Naive B cell (primary cell): ENCODE measurements around the gene C12orf75. TPM values are rescaled to one million over a fixed set of nuclear protein-coding genes. Genes with fewer than 3 reads are reported as not detected.

Experiments used
- ATAC-seq, 2 donors: fragments of 150-1000 bp; cut with Tn5 transposase; 2 replicates each; pipeline ENCODE4 v1.10.0; 2021; ENCODE audit warnings: low read depth in 2 of 2, mild to moderate bottlenecking in 2 of 2, moderate library complexity in 2 of 2
- DNase-seq: peaks from one replicate; pipeline ENCODE4 v3.0.0; 2022
- H3K27ac Mint-ChIP-seq, 6 donors: one replicate each; pipeline ENCODE4 v1.8.0; 2020 to 2022; ENCODE audit warnings: mild to moderate bottlenecking in 6 of 6, mixed read lengths in 6 of 6, moderate library complexity in 5 of 6, inconsistent platforms in 2 of 6
- H3K27me3 Mint-ChIP-seq, 3 donors: one replicate each; pipeline ENCODE4 v1.8.0; 2021 to 2022; ENCODE audit warnings: mixed read lengths in 3 of 3, mild to moderate bottlenecking in 1 of 3
- H3K36me3 Mint-ChIP-seq, 2 donors: one replicate each; pipeline ENCODE4 v1.8.0; 2020 to 2022; ENCODE audit warnings: mixed read lengths in 2 of 2, inconsistent platforms in 1 of 2, mild to moderate bottlenecking in 1 of 2
- H3K4me1 Mint-ChIP-seq, 3 donors: one replicate each; pipeline ENCODE4 v1.8.0; 2020 to 2022; ENCODE audit warnings: mixed read lengths in 3 of 3, inconsistent platforms in 1 of 3, mild to moderate bottlenecking in 1 of 3, moderate library complexity in 1 of 3
- H3K4me3 Mint-ChIP-seq, 8 donors: one replicate each; pipeline ENCODE4 v1.8.0; 2020 to 2022; ENCODE audit warnings: mild to moderate bottlenecking in 8 of 8, mixed read lengths in 8 of 8, moderate library complexity in 8 of 8, inconsistent platforms in 2 of 8
- H3K9me3 Mint-ChIP-seq, 7 donors: one replicate each; pipeline ENCODE4 v1.8.0; 2020 to 2022; ENCODE audit warnings: mixed read lengths in 7 of 7, mild to moderate bottlenecking in 5 of 7, inconsistent platforms in 2 of 7, moderate library complexity in 1 of 7
- polyA plus RNA-seq, 6 donors: library from polyadenylated mRNA; unstranded; fragments of 300-500 nt; fragmentation: Illumina TruSeq; gene quantifications; one replicate each; pipeline ENCODE4 v1.2.3, GENCODE V29; 2021; ENCODE audit warnings: low read depth in 6 of 6

The C12orf75 gene
- 10 to 100 TPM; 10.9 to 56.4 (median 29.5) TPM for polyA plus RNA-seq

GRCh38 chr12:105330283-105330930 lies at the start of gene C12orf75:
TSS of gene C12orf75 (plus strand) at chr12:105330691. CDS start at chr12:105330892, 201 bp downstream.
- ATAC-seq (peak; percentile 90 to 92), DNase-seq (peak; percentile 91)
- H3K9me3 Mint-ChIP-seq: no peaks in the 10 kb centered on the region
- H3K4me1 Mint-ChIP-seq: peaks cover 5 to 38% (median 23%) of the 10 kb centered on the region in 3 donors
- no peaks in the 10 kb centered on the region for H3K36me3 Mint-ChIP-seq
- H3K27ac Mint-ChIP-seq: peak within 1 kb of the TSS; percentile 45 to 96 (median 94)
- H3K27me3 Mint-ChIP-seq: no peaks in the 10 kb centered on the region
- H3K4me3 Mint-ChIP-seq: peak within 1 kb of the TSS; percentile 77 to 95 (median 88)

GRCh38 chr12:105280966-105281693 lies 49.4 kb upstream of the C12orf75 start:
- Mint-ChIP-seq H3K4me3 (no peak overlapping the region), H3K4me1 (no peaks in the 10 kb centered on the region), H3K27ac (no peak overlapping the region), H3K36me3 (no peaks in the 10 kb centered on the region), H3K27me3 (peaks cover 6 to 18% (median 13%) of the 10 kb centered on the region in 3 donors), H3K9me3 (peaks cover 0 to 7% (median 2%) of the 10 kb centered on the region in 7 donors)
- no peak for DNase-seq
- ATAC-seq: no peak

GRCh38 chr12:105281694-105282049 lies 48.8 kb upstream of the C12orf75 start:
- Mint-ChIP-seq H3K9me3 (peaks cover 0 to 9% (median 2%) of the 10 kb centered on the region in 7 donors), H3K36me3 (no peaks in the 10 kb centered on the region), H3K27ac (no peak overlapping the region), H3K27me3 (peaks cover 8 to 20% (median 13%) of the 10 kb centered on the region in 3 donors), H3K4me3 (no peak overlapping the region), H3K4me1 (no peaks in the 10 kb centered on the region)
- DNase-seq: no peak
- ATAC-seq: no peak

- DNase-seq: no peak
- Mint-ChIP-seq H3K27me3 (peaks cover 8 to 20% (median 13%) of the 10 kb centered on the region in 3 donors), H3K4me3 (no peak overlapping the region), H3K36me3 (no peaks in the 10 kb centered on the region), H3K27ac (no peak overlapping the region), H3K9me3 (peaks cover 0 to 9% (median 2%) of the 10 kb centered on the region in 7 donors), H3K4me1 (no peaks in the 10 kb centered on the region)
- no peak for ATAC-seq
Observed at GRCh38 chr12:105285378-105285777, 45.1 kb upstream of the C12orf75 start.

GRCh38 chr12:105287408-105287807 lies 43.1 kb upstream of the C12orf75 start:
- peaks cover 0 to 9% (median 2%) of the 10 kb centered on the region in 7 donors for H3K9me3 Mint-ChIP-seq
- H3K4me3 Mint-ChIP-seq: no peak overlapping the region
- H3K4me1 Mint-ChIP-seq: no peaks in the 10 kb centered on the region
- H3K27me3 Mint-ChIP-seq: peaks cover 12 to 27% (median 13%) of the 10 kb centered on the region in 3 donors
- H3K27ac Mint-ChIP-seq: no peak overlapping the region
- DNase-seq (no peak), ATAC-seq (no peak)
- no peaks in the 10 kb centered on the region for H3K36me3 Mint-ChIP-seq

- no peak for DNase-seq
- peaks cover 12 to 26% (median 16%) of the 10 kb centered on the region in 3 donors for H3K27me3 Mint-ChIP-seq
- no peaks in the 10 kb centered on the region for H3K36me3 Mint-ChIP-seq
- no peak for ATAC-seq
- no peak overlapping the region for H3K27ac Mint-ChIP-seq
- H3K4me1 Mint-ChIP-seq: no peaks in the 10 kb centered on the region
- no peak overlapping the region for H3K4me3 Mint-ChIP-seq
- peaks cover 0 to 9% (median 2%) of the 10 kb centered on the region in 7 donors for H3K9me3 Mint-ChIP-seq
Observed at GRCh38 chr12:105288311-105288996, 42.0 kb upstream of the C12orf75 start.

GRCh38 chr12:105289114-105289904 lies 41.2 kb upstream of the C12orf75 start:
- no peak for DNase-seq
- no peak overlapping the region for H3K27ac Mint-ChIP-seq
- peaks cover 0 to 9% (median 1%) of the 10 kb centered on the region in 7 donors for H3K9me3 Mint-ChIP-seq
- no peak overlapping the region for H3K4me3 Mint-ChIP-seq
- peaks cover 10 to 17% (median 16%) of the 10 kb centered on the region in 3 donors for H3K27me3 Mint-ChIP-seq
- ATAC-seq: no peak
- no peaks in the 10 kb centered on the region for H3K36me3 Mint-ChIP-seq
- no peaks in the 10 kb centered on the region for H3K4me1 Mint-ChIP-seq

GRCh38 chr12:105291531-105291930 lies 39.0 kb upstream of the C12orf75 start:
- H3K36me3 Mint-ChIP-seq: no peaks in the 10 kb centered on the region
- no peak overlapping the region for H3K4me3 Mint-ChIP-seq
- no peak for ATAC-seq
- H3K27me3 Mint-ChIP-seq: peaks cover 4 to 19% (median 7%) of the 10 kb centered on the region in 3 donors
- no peaks in the 10 kb centered on the region for H3K9me3 Mint-ChIP-seq
- no peak overlapping the region for H3K27ac Mint-ChIP-seq
- no peaks in the 10 kb centered on the region for H3K4me1 Mint-ChIP-seq
- no peak for DNase-seq

- peaks cover 4 to 19% (median 8%) of the 10 kb centered on the region in 3 donors for H3K27me3 Mint-ChIP-seq
- no peak overlapping the region for H3K27ac Mint-ChIP-seq
- no peak for ATAC-seq
- H3K9me3 Mint-ChIP-seq: peaks cover under 1 to 4% (median 3%) of the 10 kb centered on the region in 7 donors
- H3K4me1 Mint-ChIP-seq: no peaks in the 10 kb centered on the region
- no peak overlapping the region for H3K4me3 Mint-ChIP-seq
- peaks cover 0 to 2% of the 10 kb centered on the region in 2 donors for H3K36me3 Mint-ChIP-seq
- DNase-seq: no peak
Observed at GRCh38 chr12:105292705-105293104, 37.8 kb upstream of the C12orf75 start.

GRCh38 chr12:105293187-105293586 lies 37.3 kb upstream of the C12orf75 start:
- no peak for ATAC-seq
- H3K27ac Mint-ChIP-seq: no peak overlapping the region
- peaks cover 0 to 7% of the 10 kb centered on the region in 2 donors for H3K36me3 Mint-ChIP-seq
- H3K27me3 Mint-ChIP-seq: peaks cover 4 to 19% (median 13%) of the 10 kb centered on the region in 3 donors
- DNase-seq: no peak
- no peaks in the 10 kb centered on the region for H3K4me1 Mint-ChIP-seq
- H3K4me3 Mint-ChIP-seq: no peak overlapping the region
- peaks cover 5 to 9% (median 7%) of the 10 kb centered on the region in 7 donors for H3K9me3 Mint-ChIP-seq

- H3K9me3 Mint-ChIP-seq: peaks cover 5 to 18% (median 14%) of the 10 kb centered on the region in 7 donors
- no peak overlapping the region for H3K4me3 Mint-ChIP-seq
- no peak for DNase-seq
- no peak for ATAC-seq
- H3K4me1 Mint-ChIP-seq: no peaks in the 10 kb centered on the region
- H3K36me3 Mint-ChIP-seq: peaks cover 4 to 9% of the 10 kb centered on the region in 2 donors
- H3K27ac Mint-ChIP-seq: no peak overlapping the region
- peaks cover 4 to 19% (median 14%) of the 10 kb centered on the region in 3 donors for H3K27me3 Mint-ChIP-seq
Observed at GRCh38 chr12:105294161-105294560, 36.3 kb upstream of the C12orf75 start.

- ATAC-seq: no peak
- H3K9me3 Mint-ChIP-seq: peaks cover 5 to 26% (median 21%) of the 10 kb centered on the region in 7 donors
- H3K27ac Mint-ChIP-seq: no peak overlapping the region
Observed at GRCh38 chr12:105294886-105295479, 35.5 kb upstream of the C12orf75 start.

More at GRCh38 chr12:105294886-105295479, 35.5 kb upstream of the C12orf75 start:
- H3K27me3 Mint-ChIP-seq: peaks cover 4 to 19% (median 14%) of the 10 kb centered on the region in 3 donors
- H3K4me3 Mint-ChIP-seq: no peak overlapping the region
- DNase-seq: no peak
- peaks cover 10 to 14% of the 10 kb centered on the region in 2 donors for H3K36me3 Mint-ChIP-seq
- H3K4me1 Mint-ChIP-seq: no peaks in the 10 kb centered on the region
